ENCODE measurements around the gene CCND3.

Gene CCND3

GRCh38 chr6:41922154-41922553, 19.5 kb downstream of the CCND3 start:
- Histone ChIP-seq H3K36me3 (ENCODE audit: control insufficient read depth, insufficient read depth, low read length) (peaks cover 10% of the 10 kb centered on the region), H3K4me1 (ENCODE audit: control insufficient read depth, insufficient read depth, low read length) (peaks cover 16% of the 10 kb centered on the region), H3K27me3 (ENCODE audit: control insufficient read depth, insufficient read depth, low read length, poor library complexity, severe bottlenecking) (no peaks in the 10 kb centered on the region), H3K4me3 (ENCODE audit: insufficient read depth, low read depth, low read length) (peak overlapping the region; percentile 87), H3K27ac (ENCODE audit: insufficient read depth, low read depth, low read length, poor library complexity, severe bottlenecking) (no peak overlapping the region), H3K9me3 (ENCODE audit: control insufficient read depth, low read length) (no peaks in the 10 kb centered on the region)
- 14 to 18% methylated on average over 7 of the region's 7 CpGs for WGBS, 2 experiments

DNA sequence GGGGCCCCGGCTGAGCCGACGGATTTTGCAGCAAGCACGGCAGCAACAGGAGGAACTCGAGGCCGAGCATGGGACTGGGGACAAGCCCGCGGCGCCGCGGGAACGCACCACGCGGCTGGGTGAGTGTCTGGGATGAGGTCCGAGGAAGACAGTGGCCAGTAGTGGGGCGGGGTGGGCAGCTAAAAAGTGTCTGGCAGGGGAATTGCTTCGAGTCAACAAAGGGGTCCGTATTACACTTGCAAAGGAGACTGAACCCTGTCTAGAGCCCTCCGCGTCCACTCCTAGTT, 20.0 kb downstream of the CCND3 start:
- Histone ChIP-seq H3K27me3 (ENCODE audit: control insufficient read depth, insufficient read depth, low read length, poor library complexity, severe bottlenecking) (no peaks in the 10 kb centered on the region), H3K27ac (ENCODE audit: insufficient read depth, low read depth, low read length, poor library complexity, severe bottlenecking) (peak overlapping the region; percentile 96)
- 0 to 1% methylated on average over 20 of the region's 20 CpGs for WGBS, 2 experiments

DNA sequence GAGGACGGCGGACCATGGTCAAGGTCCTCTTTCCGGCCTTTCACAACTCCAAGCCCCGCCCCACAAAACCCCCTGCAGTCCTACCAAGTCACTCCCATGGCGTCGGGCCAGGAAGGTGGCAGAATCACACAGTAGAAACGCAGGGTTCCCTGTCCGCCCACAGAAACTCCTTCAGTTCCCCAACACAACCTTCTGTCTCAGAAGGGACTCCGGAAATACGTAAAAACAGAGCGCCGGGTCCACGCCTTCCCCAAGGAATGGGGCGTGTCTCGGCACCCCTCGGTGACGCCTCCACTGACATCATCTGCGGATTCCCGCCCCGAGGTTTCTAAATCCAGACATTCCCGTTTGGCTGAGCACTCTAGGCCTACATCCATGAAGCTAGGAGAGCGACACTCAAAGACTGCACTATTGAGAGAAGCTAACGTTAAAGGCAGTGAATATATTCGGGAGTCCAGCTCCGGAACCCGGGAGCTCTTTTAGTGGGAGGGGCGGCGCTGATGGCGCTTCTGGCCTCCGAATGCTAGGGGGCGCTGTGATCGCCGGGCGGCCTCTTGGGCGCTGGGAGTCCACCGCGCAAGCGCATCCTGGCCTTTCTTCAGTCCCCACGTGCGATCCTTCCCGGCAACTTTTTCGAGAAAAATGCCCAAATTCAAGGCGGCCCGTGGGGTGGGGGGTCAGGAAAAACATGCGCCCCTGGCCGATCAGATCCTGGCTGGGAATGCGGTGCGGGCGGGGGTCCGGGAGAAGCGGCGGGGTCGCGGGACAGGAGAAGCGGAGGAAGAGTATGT, 20.5 kb downstream of the CCND3 start, which contains the start of the genes BYSL and MED20:
BYSL (plus strand) TSS at position 579 of the 791 bp plus-strand sequence; CDS start at position 643, 64 bp downstream.
MED20 (minus strand) TSS at position 219 of the 791 bp plus-strand sequence; CDS start at position 98, 121 bp downstream.
- peak within 1 kb of the TSS; percentile 87 for H3K4me3 ChIP-seq (ENCODE audit: insufficient read depth, low read depth, low read length)
- no peaks in the 10 kb centered on the region for H3K27me3 ChIP-seq (ENCODE audit: control insufficient read depth, insufficient read depth, low read length, poor library complexity, severe bottlenecking)
- H3K36me3 ChIP-seq (ENCODE audit: control insufficient read depth, insufficient read depth, low read length): peaks cover 7% of the 10 kb centered on the region
- no peaks in the 10 kb centered on the region for H3K9me3 ChIP-seq (ENCODE audit: control insufficient read depth, low read length)
- peaks cover 16% of the 10 kb centered on the region for H3K4me1 ChIP-seq (ENCODE audit: control insufficient read depth, insufficient read depth, low read length)
- peak within 1 kb of the TSS; percentile 96 for H3K27ac ChIP-seq (ENCODE audit: insufficient read depth, low read depth, low read length, poor library complexity, severe bottlenecking)
- 0% methylated on average over 55 of the region's 55 CpGs for WGBS, 2 experiments

More for the DNA sequence above, 20.0 kb downstream of the CCND3 start:
- peak overlapping the region; percentile 87 for H3K4me3 ChIP-seq (ENCODE audit: insufficient read depth, low read depth, low read length)
- H3K9me3 ChIP-seq (ENCODE audit: control insufficient read depth, low read length): no peaks in the 10 kb centered on the region
- peaks cover 16% of the 10 kb centered on the region for H3K4me1 ChIP-seq (ENCODE audit: control insufficient read depth, insufficient read depth, low read length)
- peaks cover 7% of the 10 kb centered on the region for H3K36me3 ChIP-seq (ENCODE audit: control insufficient read depth, insufficient read depth, low read length)

DNA sequence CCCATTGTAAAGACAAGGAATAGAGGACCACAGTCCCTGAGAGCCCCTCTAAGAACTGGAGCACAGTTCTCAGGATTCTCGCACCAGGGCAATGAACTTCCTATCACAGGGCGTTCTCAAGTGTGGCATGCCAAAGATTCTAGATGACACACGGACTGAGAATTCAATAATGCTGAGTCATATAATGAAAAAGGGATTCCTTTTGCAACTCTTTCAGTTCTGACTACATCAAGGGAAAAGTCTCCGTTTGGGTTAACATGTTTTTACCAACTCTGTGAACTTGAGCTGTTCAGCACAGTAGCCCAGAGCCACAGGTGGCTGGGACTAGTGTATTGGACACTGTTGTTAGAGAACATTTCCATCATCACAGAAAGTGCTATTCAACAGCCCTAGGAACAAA, 24.1 kb downstream of the CCND3 start:
- no peak overlapping the region for H3K27ac ChIP-seq (ENCODE audit: insufficient read depth, low read depth, low read length, poor library complexity, severe bottlenecking)
- WGBS, 2 experiments: 87 to 93% methylated on average over 4 of the region's 4 CpGs
- no peaks in the 10 kb centered on the region for H3K27me3 ChIP-seq (ENCODE audit: control insufficient read depth, insufficient read depth, low read length, poor library complexity, severe bottlenecking)

DNA sequence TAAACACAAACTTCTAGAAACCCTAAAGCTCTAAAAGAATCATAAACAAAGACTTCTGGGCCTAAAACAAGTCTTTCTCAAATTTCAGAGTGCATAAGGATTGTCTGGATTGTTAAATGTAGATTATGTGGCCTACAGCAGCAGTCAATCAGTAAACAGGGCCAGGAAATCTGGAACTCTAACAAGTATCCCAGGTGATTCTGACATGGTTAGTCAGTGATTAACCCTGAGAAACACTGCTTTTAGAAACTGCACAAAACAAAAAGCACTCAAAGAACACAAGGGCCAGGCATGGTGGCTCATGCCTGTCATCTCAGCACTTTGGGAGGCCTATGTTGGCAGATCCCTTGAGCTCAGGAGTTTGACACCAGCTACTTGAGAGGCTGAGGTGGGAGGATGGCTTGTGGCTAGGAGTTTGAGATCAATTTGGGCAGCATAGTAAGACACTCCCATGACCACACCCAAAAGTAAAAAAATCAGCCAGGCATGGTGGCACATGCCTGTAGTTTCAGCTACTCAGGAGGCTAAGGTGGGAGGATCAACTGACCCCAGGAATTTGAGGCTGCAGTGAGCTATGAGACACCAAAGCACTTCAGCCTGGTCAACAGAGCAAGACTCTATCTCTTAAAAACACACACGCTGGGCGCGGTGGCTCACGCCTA, 26.6 kb downstream of the CCND3 start:
- 92 to 96% methylated on average over 4 of the region's 4 CpGs for WGBS, 2 experiments
- H3K9me3 ChIP-seq (ENCODE audit: control insufficient read depth, low read length): no peaks in the 10 kb centered on the region
- no peak overlapping the region for H3K4me3 ChIP-seq (ENCODE audit: insufficient read depth, low read depth, low read length)
- no peak overlapping the region for H3K27ac ChIP-seq (ENCODE audit: insufficient read depth, low read depth, low read length, poor library complexity, severe bottlenecking)
- H3K36me3 ChIP-seq (ENCODE audit: control insufficient read depth, insufficient read depth, low read length): peaks cover 4% of the 10 kb centered on the region
- H3K4me1 ChIP-seq (ENCODE audit: control insufficient read depth, insufficient read depth, low read length): peaks cover 4% of the 10 kb centered on the region
- H3K27me3 ChIP-seq (ENCODE audit: control insufficient read depth, insufficient read depth, low read length, poor library complexity, severe bottlenecking): no peaks in the 10 kb centered on the region

More for the DNA sequence above, 24.1 kb downstream of the CCND3 start:
- H3K4me3 ChIP-seq (ENCODE audit: insufficient read depth, low read depth, low read length): no peak overlapping the region
- peaks cover 4% of the 10 kb centered on the region for H3K36me3 ChIP-seq (ENCODE audit: control insufficient read depth, insufficient read depth, low read length)
- H3K9me3 ChIP-seq (ENCODE audit: control insufficient read depth, low read length): no peaks in the 10 kb centered on the region
- peaks cover 11% of the 10 kb centered on the region for H3K4me1 ChIP-seq (ENCODE audit: control insufficient read depth, insufficient read depth, low read length)

- 89 to 90% methylated on average over 2 of the region's 2 CpGs for WGBS, 2 experiments
- no peaks in the 10 kb centered on the region for H3K4me1 ChIP-seq (ENCODE audit: control insufficient read depth, insufficient read depth, low read length)
- no peak overlapping the region for H3K27ac ChIP-seq (ENCODE audit: insufficient read depth, low read depth, low read length, poor library complexity, severe bottlenecking)
- no peaks in the 10 kb centered on the region for H3K27me3 ChIP-seq (ENCODE audit: control insufficient read depth, insufficient read depth, low read length, poor library complexity, severe bottlenecking)
- peaks cover 4% of the 10 kb centered on the region for H3K36me3 ChIP-seq (ENCODE audit: control insufficient read depth, insufficient read depth, low read length)
- no peaks in the 10 kb centered on the region for H3K9me3 ChIP-seq (ENCODE audit: control insufficient read depth, low read length)
- no peak overlapping the region for H3K4me3 ChIP-seq (ENCODE audit: insufficient read depth, low read depth, low read length)
Observed at GRCh38 chr6:41914343-41914742, 27.3 kb downstream of the CCND3 start.

DNA sequence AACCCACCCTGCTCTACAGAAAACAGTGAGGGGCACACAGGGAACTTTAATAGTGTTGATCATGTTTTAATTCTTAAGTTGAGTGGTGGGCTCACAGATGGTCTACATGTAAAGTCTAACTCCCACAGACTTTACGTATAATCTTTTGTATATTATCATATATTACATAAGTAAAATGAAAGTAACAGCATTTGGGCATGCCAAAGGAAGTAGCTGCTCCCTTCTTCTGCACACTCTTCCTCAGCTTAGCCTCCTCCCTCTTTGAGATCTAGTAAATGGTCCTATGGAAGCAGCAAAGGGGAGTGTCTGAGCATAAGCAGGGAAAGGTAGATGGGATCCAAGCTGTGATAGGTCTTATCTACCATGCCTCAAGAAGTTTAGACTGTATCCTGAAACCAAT, 31.9 kb downstream of the CCND3 start:
- Histone ChIP-seq H3K9me3 (ENCODE audit: control insufficient read depth, low read length) (no peaks in the 10 kb centered on the region), H3K36me3 (ENCODE audit: control insufficient read depth, insufficient read depth, low read length) (peaks cover 21% of the 10 kb centered on the region), H3K4me1 (ENCODE audit: control insufficient read depth, insufficient read depth, low read length) (no peaks in the 10 kb centered on the region), H3K27me3 (ENCODE audit: control insufficient read depth, insufficient read depth, low read length, poor library complexity, severe bottlenecking) (no peaks in the 10 kb centered on the region), H3K27ac (ENCODE audit: insufficient read depth, low read depth, low read length, poor library complexity, severe bottlenecking) (no peak overlapping the region), H3K4me3 (ENCODE audit: insufficient read depth, low read depth, low read length) (no peak overlapping the region)
- WGBS, 2 experiments: 100% methylated on average over 1 of the region's 1 CpG; no CpG with 5 or more reads in 1 of the 2 experiments

GRCh38 chr6:41901882-41902519, 39.6 kb downstream of the CCND3 start:
- Histone ChIP-seq H3K36me3 (ENCODE audit: control insufficient read depth, insufficient read depth, low read length) (peaks cover 19% of the 10 kb centered on the region), H3K9me3 (ENCODE audit: control insufficient read depth, low read length) (no peaks in the 10 kb centered on the region), H3K4me3 (ENCODE audit: insufficient read depth, low read depth, low read length) (no peak overlapping the region), H3K27ac (ENCODE audit: insufficient read depth, low read depth, low read length, poor library complexity, severe bottlenecking) (no peak overlapping the region), H3K27me3 (ENCODE audit: control insufficient read depth, insufficient read depth, low read length, poor library complexity, severe bottlenecking) (no peaks in the 10 kb centered on the region), H3K4me1 (ENCODE audit: control insufficient read depth, insufficient read depth, low read length) (no peaks in the 10 kb centered on the region)
- 89 to 90% methylated on average over 1 of the region's 1 CpG for WGBS, 2 experiments

DNA sequence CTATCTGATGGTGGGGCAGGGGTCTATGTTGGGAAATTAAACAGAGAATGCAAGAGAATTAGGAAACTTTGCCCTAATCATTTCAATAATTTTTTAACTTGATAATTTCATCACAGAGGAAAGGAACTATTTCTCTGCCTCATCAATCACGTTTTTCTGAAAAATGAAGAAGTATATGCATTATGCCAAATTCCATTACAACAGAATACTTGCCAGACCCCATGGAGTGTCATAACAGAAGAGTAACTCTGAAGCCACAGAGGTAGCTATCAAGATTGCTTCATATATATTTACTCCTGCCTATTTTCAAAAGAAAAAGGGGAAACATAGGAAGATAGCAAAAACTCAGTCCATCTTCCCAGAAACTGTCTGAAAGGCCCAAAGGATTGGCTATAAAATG, 40.7 kb downstream of the CCND3 start:
- Histone ChIP-seq H3K9me3 (ENCODE audit: control insufficient read depth, low read length) (no peaks in the 10 kb centered on the region), H3K27ac (ENCODE audit: insufficient read depth, low read depth, low read length, poor library complexity, severe bottlenecking) (no peak overlapping the region), H3K27me3 (ENCODE audit: control insufficient read depth, insufficient read depth, low read length, poor library complexity, severe bottlenecking) (no peaks in the 10 kb centered on the region), H3K4me3 (ENCODE audit: insufficient read depth, low read depth, low read length) (no peak overlapping the region), H3K4me1 (ENCODE audit: control insufficient read depth, insufficient read depth, low read length) (no peaks in the 10 kb centered on the region), H3K36me3 (ENCODE audit: control insufficient read depth, insufficient read depth, low read length) (peaks cover 11% of the 10 kb centered on the region)
- 90 to 100% methylated on average over 1 of the region's 1 CpG for WGBS, 2 experiments

DNA sequence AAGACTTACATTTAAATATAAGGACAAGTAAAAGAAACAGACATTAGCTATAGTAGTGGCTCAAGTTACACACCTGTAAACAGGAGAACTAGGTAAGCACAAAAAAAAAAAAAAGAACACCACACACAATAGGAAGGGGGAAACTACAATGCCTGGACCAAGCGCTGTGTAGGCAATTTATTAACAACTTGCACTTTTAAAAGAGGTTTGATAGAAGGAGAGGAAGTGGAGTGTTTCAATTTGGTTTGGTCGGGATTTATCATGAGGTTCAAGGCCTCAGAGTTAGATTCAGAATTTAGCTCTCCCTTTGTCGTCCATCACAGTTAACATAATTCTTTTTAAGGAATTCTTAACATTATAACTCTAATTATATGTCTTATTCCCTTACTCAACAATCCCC, 45.3 kb downstream of the CCND3 start:
- H3K36me3 ChIP-seq (ENCODE audit: control insufficient read depth, insufficient read depth, low read length): peaks cover 3% of the 10 kb centered on the region
- peak overlapping the region; percentile 95 for H3K27ac ChIP-seq (ENCODE audit: insufficient read depth, low read depth, low read length, poor library complexity, severe bottlenecking)
- no peaks in the 10 kb centered on the region for H3K27me3 ChIP-seq (ENCODE audit: control insufficient read depth, insufficient read depth, low read length, poor library complexity, severe bottlenecking)
- no peaks in the 10 kb centered on the region for H3K9me3 ChIP-seq (ENCODE audit: control insufficient read depth, low read length)
- H3K4me3 ChIP-seq (ENCODE audit: insufficient read depth, low read depth, low read length): peak overlapping the region; percentile 64
- WGBS, 2 experiments: 44 to 66% methylated on average over 1 to 3 of the region's 3 CpGs
- H3K4me1 ChIP-seq (ENCODE audit: control insufficient read depth, insufficient read depth, low read length): no peaks in the 10 kb centered on the region

All from ectodermal cell (in vitro differentiated cells).